Sigmoid colon (tissue), 4 donors: ENCODE data around the gene CYB561.

Source experiments
- EP300 ChIP-seq, 4 donors: sonication (generic); formaldehyde crosslinking; IDR thresholded peaks; one replicate each; pipeline ENCODE4 v1.6.1; 2017; ENCODE audit warnings: antibody characterized with exemption in 4 of 4
- POLR2A ChIP-seq, 2 donors: fragments of 450-650 bp; IDR thresholded peaks; one replicate each; pipeline ENCODE4 v1.6.1; 2016; ENCODE audit warnings: antibody characterized with exemption in 2 of 2, mild to moderate bottlenecking in 2 of 2, moderate library complexity in 2 of 2
- TF ChIP-seq, protein P1 (sequence below), 4 experiments: fragments of 450-650 bp in 3 of 4; fragments of 200-600 bp in 1 of 4; IDR thresholded peaks; one replicate each; pipeline ENCODE4 v1.5.1; 2016 to 2019; ENCODE audit warnings: antibody characterized with exemption in 4 of 4, mild to moderate bottlenecking in 3 of 4, moderate library complexity in 2 of 4

DNA sequence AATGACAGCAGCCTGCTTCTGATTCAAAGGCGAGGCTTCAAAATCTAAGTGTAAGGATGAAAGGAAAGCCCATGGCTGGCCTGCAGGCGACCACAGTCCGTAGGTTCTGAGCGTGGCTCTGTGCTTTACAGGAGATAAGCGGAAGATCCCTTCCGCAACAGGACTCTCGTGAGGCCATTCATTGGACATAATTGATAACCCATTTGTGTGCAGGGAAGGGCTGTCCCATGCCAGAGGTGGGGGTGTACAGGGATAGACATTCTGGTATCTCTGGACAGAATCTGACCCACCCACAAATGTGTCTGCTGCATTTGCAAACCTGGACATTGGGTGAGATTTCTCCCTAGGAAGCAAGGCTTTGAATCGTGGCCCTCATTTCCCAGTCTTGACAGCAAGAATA is 4.0 kb downstream of the CYB561 start:
- TF ChIP-seq, protein P1, sequence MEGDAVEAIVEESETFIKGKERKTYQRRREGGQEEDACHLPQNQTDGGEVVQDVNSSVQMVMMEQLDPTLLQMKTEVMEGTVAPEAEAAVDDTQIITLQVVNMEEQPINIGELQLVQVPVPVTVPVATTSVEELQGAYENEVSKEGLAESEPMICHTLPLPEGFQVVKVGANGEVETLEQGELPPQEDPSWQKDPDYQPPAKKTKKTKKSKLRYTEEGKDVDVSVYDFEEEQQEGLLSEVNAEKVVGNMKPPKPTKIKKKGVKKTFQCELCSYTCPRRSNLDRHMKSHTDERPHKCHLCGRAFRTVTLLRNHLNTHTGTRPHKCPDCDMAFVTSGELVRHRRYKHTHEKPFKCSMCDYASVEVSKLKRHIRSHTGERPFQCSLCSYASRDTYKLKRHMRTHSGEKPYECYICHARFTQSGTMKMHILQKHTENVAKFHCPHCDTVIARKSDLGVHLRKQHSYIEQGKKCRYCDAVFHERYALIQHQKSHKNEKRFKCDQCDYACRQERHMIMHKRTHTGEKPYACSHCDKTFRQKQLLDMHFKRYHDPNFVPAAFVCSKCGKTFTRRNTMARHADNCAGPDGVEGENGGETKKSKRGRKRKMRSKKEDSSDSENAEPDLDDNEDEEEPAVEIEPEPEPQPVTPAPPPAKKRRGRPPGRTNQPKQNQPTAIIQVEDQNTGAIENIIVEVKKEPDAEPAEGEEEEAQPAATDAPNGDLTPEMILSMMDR (IDR thresholded peaks at IDR 0.05): no peak
- no peak for TF ChIP-seq POLR2A (IDR thresholded peaks at IDR 0.05)
- no peak for TF ChIP-seq EP300 (IDR thresholded peaks at IDR 0.05)
